ENCODE results near the gene RPS6KA6.
A peak's percentile ranks its signal among the peaks of the same experiment; 100 is the strongest.
"Not testable (repeated sequence)": the region's sequence is repeated elsewhere in the genome, so short reads cannot be mapped to it uniquely, and the experiment has no call there.

Gene RPS6KA6

DNA sequence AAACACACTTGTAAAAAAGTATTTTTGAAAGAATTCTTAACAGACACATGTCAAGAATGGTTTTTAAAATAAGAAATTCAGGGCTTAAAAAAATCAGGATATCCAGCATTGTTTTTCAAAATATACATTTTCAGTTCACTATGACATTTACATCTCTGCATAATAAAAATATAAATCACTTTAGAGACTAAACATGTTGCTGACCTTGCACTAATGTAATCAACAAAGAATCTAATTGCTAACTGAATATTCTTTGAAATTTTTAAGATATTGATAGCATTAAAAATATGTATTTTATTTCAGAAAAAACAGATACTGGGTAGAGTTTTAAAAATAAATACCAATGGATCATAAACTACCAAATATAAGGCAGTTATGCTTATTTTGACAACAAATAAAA lies 26.4 kb downstream of the RPS6KA6 start:
- no peak for DNase-seq

DNA sequence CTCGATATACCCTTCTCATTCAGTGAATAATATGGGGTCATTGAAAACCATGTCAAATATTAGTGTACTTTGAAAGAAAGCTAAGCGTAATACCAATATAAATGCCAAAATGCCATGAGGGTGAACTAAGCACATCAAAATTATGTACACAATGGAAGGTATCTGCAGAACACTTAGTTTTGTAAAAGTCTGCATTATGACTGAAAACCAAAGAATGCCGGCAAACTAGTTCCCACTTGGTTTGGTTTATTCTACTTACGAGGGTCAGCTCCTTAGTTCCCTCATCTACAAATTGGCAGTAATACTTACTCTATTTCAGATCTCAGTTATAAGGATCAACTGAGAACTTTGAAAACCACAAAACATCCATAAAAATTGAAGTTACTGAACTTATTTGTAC lies 27.3 kb downstream of the RPS6KA6 start:
- DNase-seq = no peak

GRCh38 chrX:84156821-84157220 lies 31.2 kb downstream of the RPS6KA6 start:
- no peak for DNase-seq

- DNase-seq = no peak
Observed at GRCh38 chrX:84155938-84156337, 32.1 kb downstream of the RPS6KA6 start.

- DNase-seq = no peak
Observed at GRCh38 chrX:84153538-84153937, 34.5 kb downstream of the RPS6KA6 start.

GRCh38 chrX:84144991-84145390 lies 43.0 kb downstream of the RPS6KA6 start:
- no peak for DNase-seq

DNA sequence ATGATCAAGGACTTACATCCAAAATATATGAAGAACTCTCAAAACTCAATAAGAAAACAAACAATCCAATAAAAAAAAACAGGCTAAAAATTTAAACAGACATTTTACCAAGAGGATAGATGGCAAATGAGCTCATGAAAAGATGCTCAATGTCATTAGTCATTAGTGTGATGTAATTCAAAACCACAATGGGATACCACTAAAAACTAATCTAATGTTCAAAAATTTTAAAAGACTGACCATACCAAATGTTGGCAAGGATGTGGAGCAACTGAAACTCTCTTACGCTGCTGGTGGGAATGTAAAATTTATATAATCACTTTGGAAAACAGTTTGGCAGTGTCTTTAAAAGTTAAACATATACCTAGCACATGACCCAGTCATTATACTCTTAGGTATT lies 43.7 kb downstream of the RPS6KA6 start:
- no peak for DNase-seq

DNA sequence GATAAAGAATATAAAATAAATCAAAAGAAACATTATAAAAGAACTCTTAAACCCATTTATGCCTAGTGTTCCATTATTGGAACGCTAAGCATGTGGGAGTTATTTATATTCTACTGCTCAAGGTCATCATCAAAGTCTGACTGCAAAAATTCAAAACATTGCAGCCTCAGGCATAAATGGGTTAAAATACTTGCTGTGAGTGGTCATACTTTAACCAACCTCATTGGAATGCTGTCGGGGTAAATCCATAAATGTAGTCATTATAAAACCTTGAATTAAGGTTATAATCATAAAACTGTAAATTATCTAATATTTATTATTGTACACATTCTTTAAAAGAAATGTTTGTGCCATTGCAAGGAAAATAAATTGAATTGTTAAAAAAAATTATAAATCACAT lies 55.0 kb downstream of the RPS6KA6 start:
- DNase-seq = no peak

DNA sequence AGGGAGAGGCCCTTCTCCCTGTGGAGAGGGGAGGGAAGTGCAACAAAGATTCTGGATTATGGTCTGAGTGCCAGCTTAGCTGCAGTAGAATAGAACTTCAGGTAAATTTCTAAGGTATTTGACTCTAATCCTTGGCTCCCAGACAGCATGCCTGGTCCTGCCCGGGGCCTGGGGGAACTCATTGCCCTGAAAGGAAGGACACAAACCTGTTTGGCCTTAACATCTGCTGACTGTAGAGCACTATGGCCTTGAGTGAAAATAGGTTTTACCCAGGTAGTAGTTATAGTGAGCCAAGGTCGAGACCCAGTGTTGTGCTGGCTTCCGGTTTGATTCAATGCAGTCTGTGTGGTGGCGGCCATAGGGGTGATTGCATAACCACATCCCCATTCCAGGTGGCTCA lies 64.4 kb downstream of the RPS6KA6 start:
- no peak for DNase-seq

- DNase-seq = no peak
Observed at GRCh38 chrX:84118769-84119168, 69.2 kb downstream of the RPS6KA6 start.

- no peak for DNase-seq
Observed at GRCh38 chrX:84118315-84118714, 69.7 kb downstream of the RPS6KA6 start.

- DNase-seq = no peak
Observed at GRCh38 chrX:84108584-84108983, 79.4 kb downstream of the RPS6KA6 start.

GRCh38 chrX:84099120-84099519 lies 88.9 kb downstream of the RPS6KA6 start:
- DNase-seq = no peak

- DNase-seq = not testable (repeated sequence)
Observed at GRCh38 chrX:84079479-84080197, 108.4 kb downstream of the RPS6KA6 start.

- DNase-seq = no peak
Observed at GRCh38 chrX:84078991-84079390, 109.0 kb downstream of the RPS6KA6 start.

DNA sequence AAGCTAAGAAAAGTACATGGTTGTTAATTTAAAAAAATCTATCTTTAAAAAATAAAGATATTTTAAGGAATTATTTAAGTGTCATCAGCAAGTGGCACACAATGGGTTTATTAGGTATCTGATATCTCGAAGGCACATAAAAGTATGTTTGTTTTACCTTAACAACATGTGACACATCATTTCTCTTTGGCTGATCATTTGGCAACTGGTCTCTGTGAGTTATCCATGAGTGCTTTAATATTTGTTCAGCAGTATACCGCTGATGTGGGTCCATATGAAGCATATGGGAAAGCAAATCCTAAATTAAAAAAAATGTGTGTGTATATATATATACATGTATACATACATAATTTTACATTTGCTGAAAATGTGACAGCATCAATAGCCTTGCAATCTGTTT lies 123.2 kb downstream of the RPS6KA6 start:
- no peak for DNase-seq

DNA sequence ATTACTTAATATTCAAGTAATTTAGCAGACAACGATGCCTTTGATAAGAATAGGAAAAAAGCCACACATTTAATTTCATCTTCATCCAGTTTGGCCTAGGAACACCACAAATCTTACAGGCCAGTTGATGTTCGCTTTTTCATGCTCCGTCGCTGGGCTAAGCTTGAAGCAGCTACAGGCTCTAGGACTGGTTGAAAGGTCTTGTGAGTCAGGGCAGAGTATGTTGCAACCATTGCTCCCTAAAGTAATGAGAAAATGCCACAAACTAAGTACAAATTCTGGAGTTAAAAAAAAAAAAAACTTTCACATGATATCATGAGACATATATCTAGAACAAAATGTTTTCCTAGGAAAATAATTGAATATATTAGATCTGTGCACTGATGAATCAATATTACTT lies 123.8 kb downstream of the RPS6KA6 start:
- DNase-seq = no peak

- no peak for DNase-seq
Observed at GRCh38 chrX:84047339-84047738, 140.7 kb downstream of the RPS6KA6 start.

- DNase-seq = peak in 1 of 5 experiments; percentile 24
Observed at GRCh38 chrX:84046403-84046984, 141.5 kb downstream of the RPS6KA6 start.

GRCh38 chrX:84044051-84044450 lies 143.9 kb downstream of the RPS6KA6 start:
- no peak for DNase-seq

Data from T-helper 2 cell (primary cell).